WTC11 (cell line): ENCODE results near the gene CGNL1. TPM values are rescaled to one million over a fixed set of nuclear protein-coding genes. Genes with fewer than 3 reads are reported as not detected.

Experiments
- ATAC-seq: fragments of 200-7000 bp; cut with Tn5 transposase; 2 replicates; pipeline ENCODE4 v1.10.0; 2021; ENCODE audit warnings: mild to moderate bottlenecking, moderate library complexity
- CTCF ChIA-PET: fragments of 300-600 bp; sonication (Branson Sonifier 250); formaldehyde crosslinking; loops from one replicate; lab custom pipeline; 2021; ENCODE audit warnings: antibody characterized with exemption; lab: Charles Lee
- POLR2A ChIA-PET: fragments of 350-600 bp; sonication (Branson Sonifier 250); formaldehyde crosslinking; loops from one replicate; lab custom pipeline; 2021; ENCODE audit warnings: antibody characterized with exemption; lab: Charles Lee
- DNase-seq: peaks from one replicate; pipeline ENCODE4 v3.0.0; 2021; ENCODE audit warnings: low spot score
- H3K27ac Mint-ChIP-seq: 2 replicates; pipeline ENCODE4 v1.8.0; 2021; ENCODE audit warnings: mixed read lengths
- H3K27me3 Mint-ChIP-seq: 2 replicates; pipeline ENCODE4 v1.8.0; 2021; ENCODE audit warnings: low read depth, mild to moderate bottlenecking, moderate library complexity, mixed read lengths
- H3K36me3 Mint-ChIP-seq: 2 replicates; pipeline ENCODE4 v1.8.0; 2021; ENCODE audit warnings: mixed read lengths
- H3K4me1 Mint-ChIP-seq: 2 replicates; pipeline ENCODE4 v1.8.0; 2022; ENCODE audit warnings: mixed read lengths
- H3K4me3 Mint-ChIP-seq: 2 replicates; pipeline ENCODE4 v1.8.0; 2021; ENCODE audit warnings: mild to moderate bottlenecking, moderate library complexity, mixed read lengths
- H3K9me3 Mint-ChIP-seq: 2 replicates; pipeline ENCODE4 v1.8.0; 2021; ENCODE audit warnings: mixed read lengths
- ATF3 ChIP-seq: sonication (generic); formaldehyde crosslinking; conservative IDR thresholded peaks from 2 replicates; pipeline ENCODE4 v1.8.1; 2022; ENCODE audit warnings: mild to moderate bottlenecking, missing genetic modification reagents
- FOXK1 ChIP-seq: sonication (generic); formaldehyde crosslinking; IDR thresholded peaks from 2 replicates; pipeline ENCODE4 v1.8.0; 2022; ENCODE audit warnings: mild to moderate bottlenecking, moderate library complexity, missing genetic modification reagents
- GABPB1 ChIP-seq: sonication (generic); formaldehyde crosslinking; IDR thresholded peaks from 2 replicates; pipeline ENCODE4 v1.8.1; 2023; ENCODE audit warnings: mild to moderate bottlenecking, missing genetic modification reagents
- GTF2I ChIP-seq: fragments of 250-450 bp; sonication (Bioruptor Pico); conservative IDR thresholded peaks from 2 replicates; pipeline ENCODE4 v1.4.0; 2021; ENCODE audit warnings: mild to moderate bottlenecking
- MXD4 ChIP-seq: fragments of 250-450 bp; sonication (Bioruptor Pico); IDR thresholded peaks from 2 replicates; pipeline ENCODE4 v1.8.0; 2021; ENCODE audit warnings: mild to moderate bottlenecking, moderate library complexity, borderline replicate concordance
- MYBL2 ChIP-seq: sonication (generic); formaldehyde crosslinking; IDR thresholded peaks from 2 replicates; pipeline ENCODE4 v1.8.1; 2023; ENCODE audit warnings: mild to moderate bottlenecking, moderate library complexity, missing genetic modification reagents
- NR1H2 ChIP-seq: sonication (generic); formaldehyde crosslinking; IDR thresholded peaks from 2 replicates; pipeline ENCODE4 v1.9.0; 2021; ENCODE audit warnings: mild to moderate bottlenecking, moderate library complexity, missing genetic modification reagents
- TP53 ChIP-seq: sonication (generic); formaldehyde crosslinking; IDR thresholded peaks from 2 replicates; pipeline ENCODE4 v1.8.1; 2023; ENCODE audit warnings: mild to moderate bottlenecking, missing genetic modification reagents
- ZMAT4 ChIP-seq: fragments of 250-450 bp; sonication (Bioruptor Pico); IDR thresholded peaks from 2 replicates; pipeline ENCODE4 v1.9.0; 2021; ENCODE audit warnings: mild to moderate bottlenecking
- ZNF232 ChIP-seq: sonication (generic); formaldehyde crosslinking; IDR thresholded peaks from 2 replicates; pipeline ENCODE4 v1.8.0; 2022; ENCODE audit warnings: mild to moderate bottlenecking, missing genetic modification reagents
- ZNF416 ChIP-seq: fragments of 250-450 bp; sonication (Bioruptor Pico); IDR thresholded peaks from 2 replicates; pipeline ENCODE4 v1.9.0; 2021; ENCODE audit warnings: mild to moderate bottlenecking, inconsistent platforms
- ZNF425 ChIP-seq: fragments of 250-450 bp; sonication (Bioruptor Pico); conservative IDR thresholded peaks from 2 replicates; pipeline ENCODE4 v1.9.0; 2021; ENCODE audit warnings: mild to moderate bottlenecking
- ZNF512 ChIP-seq: sonication (generic); formaldehyde crosslinking; IDR thresholded peaks from 2 replicates; pipeline ENCODE4 v1.8.1; 2022; ENCODE audit warnings: missing genetic modification reagents, borderline replicate concordance
- total RNA-seq: library from RNA; stranded (reverse); gene quantifications from 3 replicates; pipeline ENCODE4 v1.2.3, GENCODE V29; 2021
- TF ChIP-seq, protein P1 (sequence below): sonication (generic); formaldehyde crosslinking; IDR thresholded peaks from 2 replicates; pipeline ENCODE4 v1.8.1; 2023; ENCODE audit warnings: mild to moderate bottlenecking, missing genetic modification reagents, moderate library complexity
- TF ChIP-seq, protein P2 (sequence below): sonication (generic); formaldehyde crosslinking; IDR thresholded peaks from 2 replicates; pipeline ENCODE4 v1.8.1; 2023; ENCODE audit warnings: mild to moderate bottlenecking, moderate library complexity, missing genetic modification reagents
- TF ChIP-seq, protein P3 (sequence below): sonication (generic); formaldehyde crosslinking; IDR thresholded peaks from 2 replicates; pipeline ENCODE4 v1.8.1; 2023; ENCODE audit warnings: mild to moderate bottlenecking, missing genetic modification reagents
- TF ChIP-seq, protein P4 (sequence below): sonication (generic); formaldehyde crosslinking; IDR thresholded peaks from 2 replicates; pipeline ENCODE4 v1.8.1; 2023; ENCODE audit warnings: mild to moderate bottlenecking, missing genetic modification reagents, moderate library complexity

CGNL1 gene
- total RNA-seq, 1 experiment from 2014 or later, result 57.3 TPM

DNA sequence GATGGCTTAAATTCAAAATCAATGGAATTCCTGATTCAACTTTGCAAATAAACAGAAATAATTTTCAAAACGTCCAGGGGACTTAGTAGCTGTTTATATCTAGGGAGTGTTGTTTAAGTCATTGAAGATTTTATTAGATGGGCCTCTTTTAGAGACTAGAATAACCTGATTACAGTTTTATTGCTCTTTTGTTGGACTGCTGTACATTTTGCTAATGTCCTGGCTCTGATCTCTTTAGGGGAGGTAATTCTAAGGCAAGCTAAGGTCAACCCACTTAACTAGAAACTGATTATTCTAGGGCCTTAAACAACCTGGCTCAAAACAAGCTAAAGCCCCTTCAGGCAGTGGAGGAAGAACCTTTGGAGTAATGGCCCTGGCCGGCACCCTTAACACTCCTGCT is 153.4 kb downstream of the CGNL1 start:
- H3K4me3 Mint-ChIP-seq, result no peak overlapping the region
- H3K27ac Mint-ChIP-seq, result no peak overlapping the region
- peaks cover 59% of the 10 kb centered on the region for H3K36me3 Mint-ChIP-seq
- no peaks in the 10 kb centered on the region for H3K27me3 Mint-ChIP-seq
- DNase-seq (no peak), ATAC-seq (no peak)
- no peaks in the 10 kb centered on the region for H3K9me3 Mint-ChIP-seq
- ChIA-PET POLR2A (no interaction called here), CTCF (interaction anchor here (0.7 to 5.0 kb wide), 5 partner anchors 13 to 189 kb away, joined by 3 to 140 read pairs (median 14); no protein-coding TSS in a partner anchor)
- H3K4me1 Mint-ChIP-seq, result peaks cover 31% of the 10 kb centered on the region
- TF ChIP-seq ZNF232, result no peak
- TF ChIP-seq GABPB1 (CRISPR knock-in tag), result no peak
- no peak for TF ChIP-seq ZNF512 (CRISPR knock-in tag)
- TF ChIP-seq FOXK1, result no peak
- TF ChIP-seq, protein P1, sequence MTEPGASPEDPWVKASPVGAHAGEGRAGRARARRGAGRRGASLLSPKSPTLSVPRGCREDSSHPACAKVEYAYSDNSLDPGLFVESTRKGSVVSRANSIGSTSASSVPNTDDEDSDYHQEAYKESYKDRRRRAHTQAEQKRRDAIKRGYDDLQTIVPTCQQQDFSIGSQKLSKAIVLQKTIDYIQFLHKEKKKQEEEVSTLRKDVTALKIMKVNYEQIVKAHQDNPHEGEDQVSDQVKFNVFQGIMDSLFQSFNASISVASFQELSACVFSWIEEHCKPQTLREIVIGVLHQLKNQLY (CRISPR knock-in tag), result no peak
- TF ChIP-seq, protein P2, sequence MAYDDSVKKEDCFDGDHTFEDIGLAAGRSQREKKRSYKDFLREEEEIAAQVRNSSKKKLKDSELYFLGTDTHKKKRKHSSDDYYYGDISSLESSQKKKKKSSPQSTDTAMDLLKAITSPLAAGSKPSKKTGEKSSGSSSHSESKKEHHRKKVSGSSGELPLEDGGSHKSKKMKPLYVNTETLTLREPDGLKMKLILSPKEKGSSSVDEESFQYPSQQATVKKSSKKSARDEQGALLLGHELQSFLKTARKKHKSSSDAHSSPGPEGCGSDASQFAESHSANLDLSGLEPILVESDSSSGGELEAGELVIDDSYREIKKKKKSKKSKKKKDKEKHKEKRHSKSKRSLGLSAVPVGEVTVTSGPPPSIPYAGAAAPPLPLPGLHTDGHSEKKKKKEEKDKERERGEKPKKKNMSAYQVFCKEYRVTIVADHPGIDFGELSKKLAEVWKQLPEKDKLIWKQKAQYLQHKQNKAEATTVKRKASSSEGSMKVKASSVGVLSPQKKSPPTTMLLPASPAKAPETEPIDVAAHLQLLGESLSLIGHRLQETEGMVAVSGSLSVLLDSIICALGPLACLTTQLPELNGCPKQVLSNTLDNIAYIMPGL (CRISPR knock-in tag), result no peak
- TF ChIP-seq MYBL2 (CRISPR knock-in tag), result no peak
- no peak for TF ChIP-seq ATF3 (CRISPR knock-in tag)
- TF ChIP-seq ZNF416 (CRISPR knock-in tag), result no peak
- no peak for TF ChIP-seq NR1H2 (CRISPR knock-in tag)
- TF ChIP-seq TP53 (CRISPR knock-in tag), result no peak
- TF ChIP-seq MXD4 (CRISPR knock-in tag), result no peak
- no peak for TF ChIP-seq GTF2I
- TF ChIP-seq, protein P3, sequence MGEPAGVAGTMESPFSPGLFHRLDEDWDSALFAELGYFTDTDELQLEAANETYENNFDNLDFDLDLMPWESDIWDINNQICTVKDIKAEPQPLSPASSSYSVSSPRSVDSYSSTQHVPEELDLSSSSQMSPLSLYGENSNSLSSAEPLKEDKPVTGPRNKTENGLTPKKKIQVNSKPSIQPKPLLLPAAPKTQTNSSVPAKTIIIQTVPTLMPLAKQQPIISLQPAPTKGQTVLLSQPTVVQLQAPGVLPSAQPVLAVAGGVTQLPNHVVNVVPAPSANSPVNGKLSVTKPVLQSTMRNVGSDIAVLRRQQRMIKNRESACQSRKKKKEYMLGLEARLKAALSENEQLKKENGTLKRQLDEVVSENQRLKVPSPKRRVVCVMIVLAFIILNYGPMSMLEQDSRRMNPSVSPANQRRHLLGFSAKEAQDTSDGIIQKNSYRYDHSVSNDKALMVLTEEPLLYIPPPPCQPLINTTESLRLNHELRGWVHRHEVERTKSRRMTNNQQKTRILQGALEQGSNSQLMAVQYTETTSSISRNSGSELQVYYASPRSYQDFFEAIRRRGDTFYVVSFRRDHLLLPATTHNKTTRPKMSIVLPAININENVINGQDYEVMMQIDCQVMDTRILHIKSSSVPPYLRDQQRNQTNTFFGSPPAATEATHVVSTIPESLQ (CRISPR knock-in tag), result no peak
- no peak for TF ChIP-seq ZMAT4 (CRISPR knock-in tag)
- TF ChIP-seq ZNF425 (CRISPR knock-in tag), result no peak
- TF ChIP-seq, protein P4, sequence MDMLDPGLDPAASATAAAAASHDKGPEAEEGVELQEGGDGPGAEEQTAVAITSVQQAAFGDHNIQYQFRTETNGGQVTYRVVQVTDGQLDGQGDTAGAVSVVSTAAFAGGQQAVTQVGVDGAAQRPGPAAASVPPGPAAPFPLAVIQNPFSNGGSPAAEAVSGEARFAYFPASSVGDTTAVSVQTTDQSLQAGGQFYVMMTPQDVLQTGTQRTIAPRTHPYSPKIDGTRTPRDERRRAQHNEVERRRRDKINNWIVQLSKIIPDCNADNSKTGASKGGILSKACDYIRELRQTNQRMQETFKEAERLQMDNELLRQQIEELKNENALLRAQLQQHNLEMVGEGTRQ (CRISPR knock-in tag), result no peak
